ENCODE results near the gene TTC21A. TPM values are rescaled to one million over a fixed set of nuclear protein-coding genes. Genes with fewer than 3 reads are reported as not detected.
A peak's percentile ranks its signal among the peaks of the same experiment; 100 is the strongest.

The TTC21A gene
- total RNA-seq, 2 donors from 2014 or later = 2.7 to 4.7 TPM

DNA sequence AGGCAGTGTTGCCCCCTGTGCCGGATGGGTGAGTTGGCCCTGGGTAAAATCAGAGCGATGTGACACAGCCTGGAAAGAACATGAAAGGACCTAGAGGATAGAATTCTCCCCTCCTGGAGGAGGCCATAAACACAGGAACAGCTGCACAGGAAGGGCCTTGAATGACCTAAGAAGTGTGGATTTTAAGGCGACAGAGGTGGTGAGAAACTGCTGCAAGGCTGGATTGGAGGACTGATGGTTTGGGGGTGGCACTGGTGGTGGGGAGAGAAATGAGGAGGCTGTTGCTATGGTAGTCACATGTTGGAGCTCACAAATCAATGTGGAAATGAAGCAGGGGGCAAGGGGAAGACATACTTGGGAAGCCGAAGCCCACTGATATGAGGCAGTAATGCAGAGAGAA is 71.1 kb downstream of the TTC21A start:
- ATAC-seq (replicated peaks) = no peak
- Mint-ChIP-seq H3K27ac (peak overlapping the region; percentile 77), H3K9me3 (no peaks in the 10 kb centered on the region), H3K4me3 (peak overlapping the region; percentile 86), H3K36me3 (ENCODE audit: low read depth) (no peaks in the 10 kb centered on the region), H3K4me1 (peaks cover 49% of the 10 kb centered on the region), H3K27me3 (no peaks in the 10 kb centered on the region)

- Mint-ChIP-seq H3K36me3 (ENCODE audit: low read depth) (no peaks in the 10 kb centered on the region), H3K4me1 (peaks cover 49% of the 10 kb centered on the region), H3K27ac (peak overlapping the region; percentile 82), H3K9me3 (no peaks in the 10 kb centered on the region), H3K4me3 (peak overlapping the region; percentile 86), H3K27me3 (no peaks in the 10 kb centered on the region)
- peak; percentile 63 for ATAC-seq (replicated peaks)
Observed at GRCh38 chr3:39180183-39180545, 72.7 kb downstream of the TTC21A start.

DNA sequence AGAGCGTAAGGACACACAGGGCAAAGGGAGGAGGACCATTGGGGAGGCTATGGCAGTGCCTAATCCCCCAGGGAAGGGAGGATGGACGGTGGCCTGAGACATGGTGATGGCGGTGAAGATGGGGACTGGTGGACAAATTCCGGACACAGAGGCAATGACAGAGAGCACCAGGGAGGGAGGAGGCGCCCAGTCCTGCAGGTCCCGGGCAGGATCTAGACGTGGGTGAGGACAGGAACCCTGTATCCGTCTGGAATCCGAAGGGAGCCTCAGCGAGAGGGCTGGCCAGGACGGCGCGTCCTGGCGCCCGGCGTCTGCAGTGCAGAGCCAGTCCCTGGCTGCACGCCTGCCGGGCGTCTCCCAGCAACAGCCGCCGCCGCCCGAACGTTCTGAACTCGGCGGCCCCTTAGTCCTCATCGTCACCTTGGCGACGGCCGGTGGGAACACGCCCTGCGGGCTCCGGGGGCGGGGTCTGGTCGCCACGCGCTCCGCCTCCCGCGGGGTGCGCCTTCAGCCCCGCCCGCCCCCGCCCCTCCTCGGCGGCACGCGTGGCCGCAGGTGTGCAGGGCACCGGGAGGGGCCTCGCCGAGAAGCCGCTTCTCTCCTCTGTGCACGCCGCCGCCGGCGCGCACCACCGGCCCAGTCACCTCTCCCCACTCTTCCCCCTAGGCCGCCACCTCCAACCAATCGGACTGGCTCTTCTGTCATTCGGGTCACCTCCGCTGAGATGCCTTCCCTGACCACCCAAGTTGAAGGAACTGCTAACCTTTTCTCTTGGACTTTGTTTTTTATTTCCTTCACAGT is 73.3 kb downstream of the TTC21A start:
- peak overlapping the region; percentile 86 for H3K4me3 Mint-ChIP-seq
- ATAC-seq (replicated peaks) = peak; percentile 79
- no peaks in the 10 kb centered on the region for H3K9me3 Mint-ChIP-seq
- H3K4me1 Mint-ChIP-seq = peaks cover 48% of the 10 kb centered on the region
- no peaks in the 10 kb centered on the region for H3K36me3 Mint-ChIP-seq (ENCODE audit: low read depth)
- H3K27me3 Mint-ChIP-seq = no peaks in the 10 kb centered on the region
- H3K27ac Mint-ChIP-seq = peak overlapping the region; percentile 82

DNA sequence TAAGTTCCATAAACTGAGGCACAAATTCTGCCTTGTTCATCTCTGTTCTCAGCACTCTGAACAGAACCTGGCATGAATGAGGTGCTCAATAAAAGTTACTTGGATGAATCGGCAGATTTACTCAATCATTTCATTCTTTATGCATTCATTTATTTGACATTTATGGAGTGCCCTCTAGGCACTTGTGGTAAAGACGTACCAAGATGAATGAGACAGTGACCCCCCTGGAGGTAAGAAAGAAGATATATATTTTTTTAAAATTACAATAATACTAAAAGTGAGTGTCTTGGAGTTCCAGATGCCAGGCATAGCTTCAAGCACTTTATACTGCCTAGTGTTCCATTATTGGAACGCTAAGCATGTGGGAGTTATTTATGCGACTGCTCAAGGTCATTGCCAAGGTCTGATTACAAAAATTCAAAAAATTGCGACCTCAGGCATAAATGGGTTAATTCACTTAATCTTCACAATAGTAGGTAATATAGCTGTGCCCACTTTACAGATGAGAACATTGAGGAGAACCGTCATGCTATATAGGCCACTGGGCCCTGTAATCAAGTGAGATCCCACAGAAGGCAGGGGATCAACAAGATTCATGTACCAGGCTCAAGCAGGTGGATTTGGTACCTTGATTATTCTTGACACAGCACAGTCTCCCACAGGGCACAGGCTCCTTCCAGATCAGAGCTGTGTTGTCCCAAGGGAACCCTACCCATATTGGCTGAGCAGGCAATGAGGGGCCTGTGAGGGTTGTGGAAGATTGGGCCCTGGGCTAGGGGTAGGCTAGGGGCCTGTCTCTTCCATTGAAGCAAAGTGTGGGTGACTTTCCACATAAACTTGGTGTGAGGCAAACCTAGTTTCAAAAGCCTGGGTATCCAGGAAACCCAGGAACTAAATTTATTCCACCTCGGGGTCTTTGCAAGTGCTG is 74.2 kb downstream of the TTC21A start:
- Mint-ChIP-seq H3K36me3 (ENCODE audit: low read depth) (no peaks in the 10 kb centered on the region), H3K27me3 (no peaks in the 10 kb centered on the region), H3K4me3 (peak overlapping the region; percentile 86), H3K9me3 (no peaks in the 10 kb centered on the region), H3K4me1 (peaks cover 39% of the 10 kb centered on the region), H3K27ac (peak overlapping the region; percentile 72)
- ATAC-seq (replicated peaks) = no peak

GRCh38 chr3:39183211-39184080 is 76.0 kb downstream of the TTC21A start:
- Mint-ChIP-seq H3K4me1 (peaks cover 26% of the 10 kb centered on the region), H3K27ac (peak overlapping the region; percentile 6), H3K9me3 (no peaks in the 10 kb centered on the region), H3K4me3 (no peak overlapping the region), H3K27me3 (no peaks in the 10 kb centered on the region), H3K36me3 (ENCODE audit: low read depth) (peaks cover 6% of the 10 kb centered on the region)
- ATAC-seq (replicated peaks) = no peak

DNA sequence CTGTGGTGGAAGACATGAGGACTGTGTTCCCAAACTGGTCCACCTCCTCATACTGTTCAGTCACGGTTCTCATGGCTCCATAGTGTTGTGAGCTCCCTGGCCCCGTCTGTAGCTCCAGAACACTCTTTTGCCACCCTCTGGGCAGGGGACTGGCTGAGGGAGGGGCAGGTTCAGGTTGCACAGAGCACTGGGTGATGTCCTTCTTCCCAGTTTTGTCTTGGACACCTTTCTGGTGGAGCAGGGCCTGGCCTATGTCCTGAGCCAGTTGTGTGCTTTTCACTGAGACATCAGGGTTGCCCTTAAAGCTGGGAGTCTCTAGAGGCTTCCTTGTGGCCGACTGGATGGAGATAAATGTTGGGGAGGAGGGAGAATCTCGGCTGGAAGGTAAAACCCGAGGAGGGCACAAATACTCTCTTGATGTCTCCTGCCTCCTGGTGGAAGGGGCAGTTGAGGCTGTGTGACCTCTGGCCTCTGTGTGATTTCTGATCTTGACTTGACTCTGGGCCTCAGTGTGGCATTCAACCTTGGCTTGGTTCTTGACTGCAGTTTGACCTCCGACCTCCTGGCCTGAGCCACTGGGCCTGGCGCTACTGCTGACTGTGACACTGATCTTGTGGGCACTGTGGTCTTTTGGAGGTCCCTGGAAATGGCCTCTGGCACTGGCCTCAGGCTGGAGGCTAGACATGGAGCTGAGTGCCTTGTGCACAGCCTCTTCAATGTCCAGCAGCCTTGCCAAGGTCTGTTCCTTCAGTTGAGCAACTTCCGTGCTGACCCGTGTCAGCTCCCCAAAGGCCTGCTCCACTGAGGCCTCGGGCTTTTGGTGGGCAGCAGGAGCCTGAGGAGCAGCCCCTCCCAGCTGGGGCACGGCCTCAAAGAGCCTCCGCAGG is 76.8 kb downstream of the TTC21A start:
- peaks cover 6% of the 10 kb centered on the region for H3K36me3 Mint-ChIP-seq (ENCODE audit: low read depth)
- no peak overlapping the region for H3K4me3 Mint-ChIP-seq
- no peaks in the 10 kb centered on the region for H3K9me3 Mint-ChIP-seq
- H3K4me1 Mint-ChIP-seq = peaks cover 19% of the 10 kb centered on the region
- no peak for ATAC-seq (replicated peaks)
- no peaks in the 10 kb centered on the region for H3K27me3 Mint-ChIP-seq
- peak overlapping the region; percentile 6 for H3K27ac Mint-ChIP-seq

GRCh38 chr3:39184968-39185285 is 77.4 kb downstream of the TTC21A start:
- peak overlapping the region; percentile 43 for H3K27ac Mint-ChIP-seq
- no peaks in the 10 kb centered on the region for H3K27me3 Mint-ChIP-seq
- H3K9me3 Mint-ChIP-seq = no peaks in the 10 kb centered on the region
- no peak for ATAC-seq (replicated peaks)
- no peak overlapping the region for H3K4me3 Mint-ChIP-seq
- H3K36me3 Mint-ChIP-seq (ENCODE audit: low read depth) = peaks cover 6% of the 10 kb centered on the region
- peaks cover 17% of the 10 kb centered on the region for H3K4me1 Mint-ChIP-seq

DNA sequence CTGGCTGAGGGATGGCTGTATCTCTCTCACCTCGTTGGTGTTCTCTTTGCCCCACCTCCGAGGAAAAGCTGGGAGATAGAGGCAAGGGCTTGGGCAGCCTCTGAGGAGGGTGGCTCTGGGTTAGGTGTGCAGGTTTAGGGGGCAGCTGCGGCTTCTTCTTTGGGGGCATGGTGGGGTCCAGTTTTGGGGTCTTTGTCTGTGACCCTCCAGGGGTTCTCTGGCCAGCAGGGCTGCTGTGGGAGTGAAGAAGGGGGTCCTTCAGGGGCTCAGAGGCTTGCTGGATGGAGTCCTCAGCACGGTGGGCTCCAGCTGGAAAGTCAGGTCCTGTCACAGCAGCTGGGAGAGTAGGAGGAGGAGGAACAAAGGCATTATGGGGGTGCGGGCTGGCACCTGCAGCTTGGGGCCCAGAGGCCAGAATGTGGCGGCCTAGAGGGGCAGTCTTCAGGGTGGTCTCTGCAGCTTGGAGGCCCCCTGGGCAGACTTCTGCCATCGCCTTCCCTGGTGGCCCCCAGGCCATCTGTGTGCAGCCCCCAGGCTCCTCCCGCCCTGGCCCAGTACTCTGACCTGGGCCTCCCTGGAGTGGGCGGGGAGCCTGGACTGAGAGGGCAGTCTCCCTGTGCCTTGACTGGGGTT is 78.0 kb downstream of the TTC21A start:
- H3K27me3 Mint-ChIP-seq = no peaks in the 10 kb centered on the region
- no peaks in the 10 kb centered on the region for H3K9me3 Mint-ChIP-seq
- peaks cover 6% of the 10 kb centered on the region for H3K36me3 Mint-ChIP-seq (ENCODE audit: low read depth)
- ATAC-seq (replicated peaks) = no peak
- peak overlapping the region; percentile 43 for H3K27ac Mint-ChIP-seq
- H3K4me3 Mint-ChIP-seq = no peak overlapping the region
- H3K4me1 Mint-ChIP-seq = peaks cover 14% of the 10 kb centered on the region

DNA sequence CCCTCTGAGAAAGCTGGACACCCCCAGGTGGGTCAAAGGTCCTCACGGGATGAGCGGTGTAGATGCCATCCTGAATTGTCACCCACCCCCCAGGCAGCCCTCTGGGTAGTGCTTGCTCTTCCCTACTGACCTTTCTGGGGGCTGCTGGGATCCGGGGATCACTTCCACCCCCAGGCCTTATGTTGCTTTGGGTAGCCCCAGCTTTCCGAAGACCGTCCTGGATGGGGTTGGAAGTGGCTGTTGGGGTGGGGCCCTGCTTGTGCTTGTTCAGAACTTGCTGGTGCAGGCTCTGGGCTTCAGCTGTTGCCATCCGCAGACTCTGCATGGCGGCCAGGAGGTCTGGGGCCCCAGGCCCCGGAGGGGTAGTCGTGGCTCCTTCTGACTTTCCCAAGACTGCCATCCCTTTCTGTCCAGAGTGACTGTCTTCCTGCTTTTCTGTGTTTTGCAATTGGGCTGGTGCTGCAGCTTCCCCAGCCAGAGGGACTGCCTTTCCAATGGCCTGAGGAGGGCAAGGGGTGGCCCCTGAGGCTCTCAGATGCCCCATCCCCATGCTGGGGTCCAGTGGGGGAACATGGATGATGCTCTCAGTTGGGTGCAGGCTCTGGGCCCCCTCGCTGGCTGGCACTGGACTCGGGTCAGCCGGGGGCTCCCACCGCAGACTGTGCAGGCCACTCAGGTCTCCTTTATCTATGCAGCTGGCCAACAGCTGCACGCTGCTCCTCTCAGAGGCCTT is 78.6 kb downstream of the TTC21A start:
- H3K4me3 Mint-ChIP-seq = no peak overlapping the region
- peaks cover 6% of the 10 kb centered on the region for H3K36me3 Mint-ChIP-seq (ENCODE audit: low read depth)
- H3K27ac Mint-ChIP-seq = peak overlapping the region; percentile 61
- H3K9me3 Mint-ChIP-seq = no peaks in the 10 kb centered on the region
- peaks cover 10% of the 10 kb centered on the region for H3K4me1 Mint-ChIP-seq
- no peak for ATAC-seq (replicated peaks)
- no peaks in the 10 kb centered on the region for H3K27me3 Mint-ChIP-seq

- peak overlapping the region; percentile 61 for H3K27ac Mint-ChIP-seq
- H3K4me3 Mint-ChIP-seq = no peak overlapping the region
- no peaks in the 10 kb centered on the region for H3K9me3 Mint-ChIP-seq
Observed at GRCh38 chr3:39186692-39187151, 79.2 kb downstream of the TTC21A start.

GRCh38 chr3:39187372-39188155 is 80.1 kb downstream of the TTC21A start:
- Mint-ChIP-seq H3K36me3 (ENCODE audit: low read depth) (peaks cover 6% of the 10 kb centered on the region), H3K4me3 (no peak overlapping the region), H3K9me3 (no peaks in the 10 kb centered on the region), H3K27ac (peak overlapping the region; percentile 62), H3K4me1 (peaks cover 13% of the 10 kb centered on the region), H3K27me3 (no peaks in the 10 kb centered on the region)
- no peak for ATAC-seq (replicated peaks)

More at GRCh38 chr3:39186692-39187151, 79.2 kb downstream of the TTC21A start:
- Mint-ChIP-seq H3K4me1 (peaks cover 6% of the 10 kb centered on the region), H3K27me3 (no peaks in the 10 kb centered on the region), H3K36me3 (ENCODE audit: low read depth) (peaks cover 6% of the 10 kb centered on the region)
- no peak for ATAC-seq (replicated peaks)

All from activated T-helper 17 cell treated with anti-CD3 and anti-CD28 coated beads, Interleukin-2, amount 50 U/mL, for 72 hours (primary cell).